GM23248 (cell line): ENCODE measurements around the gene ABCC10. TPM values are rescaled to one million over a fixed set of nuclear protein-coding genes. Genes with fewer than 3 reads are reported as not detected.

ENCODE experiments used
- DNase-seq: peaks from one replicate; pipeline ENCODE4 v3.0.0-alpha.2; 2015
- H2AFZ ChIP-seq: fragments of 200-600 bp; sonication (generic); 2 replicates; pipeline ENCODE4 v1.6.1; 2016; ENCODE audit warnings: antibody characterized with exemption
- H3F3A ChIP-seq: fragments of 200-600 bp; sonication (generic); 2 replicates; pipeline ENCODE4 v1.6.1; 2016; ENCODE audit warnings: mild to moderate bottlenecking, antibody characterized with exemption, mixed run types; ENCODE audit not compliant: insufficient read depth
- H3K27ac ChIP-seq: fragments of 200-600 bp; sonication (generic); 2 replicates; pipeline ENCODE4 v1.5.1; 2016; ENCODE audit warnings: mild to moderate bottlenecking
- H3K27me3 ChIP-seq: fragments of 200-600 bp; sonication (generic); replicated peaks from 2 replicates; pipeline ENCODE4 v1.6.1; 2016; ENCODE audit warnings: mild to moderate bottlenecking; ENCODE audit not compliant: insufficient read depth
- H3K36me3 ChIP-seq: fragments of 200-600 bp; sonication (generic); 2 replicates; pipeline ENCODE4 v1.6.1; 2016; ENCODE audit warnings: low read depth, mild to moderate bottlenecking
- H3K4me1 ChIP-seq: fragments of 200-600 bp; sonication (generic); 2 replicates; pipeline ENCODE4 v1.6.1; 2016; ENCODE audit warnings: mild to moderate bottlenecking; ENCODE audit not compliant: insufficient read depth
- H3K4me2 ChIP-seq: fragments of 200-600 bp; sonication (generic); one replicate; pipeline ENCODE4 v1.6.1; 2016; ENCODE audit warnings: mild to moderate bottlenecking; ENCODE audit not compliant: unreplicated experiment
- H3K4me3 ChIP-seq: fragments of 200-600 bp; sonication (generic); 2 replicates; pipeline ENCODE4 v1.5.1; 2016; ENCODE audit warnings: mild to moderate bottlenecking
- H3K79me2 ChIP-seq: fragments of 200-600 bp; sonication (generic); 2 replicates; pipeline ENCODE4 v1.6.1; 2016; ENCODE audit warnings: mild to moderate bottlenecking; ENCODE audit not compliant: insufficient read depth
- H3K9ac ChIP-seq: fragments of 200-600 bp; sonication (generic); 2 replicates; pipeline ENCODE4 v1.6.1; 2016; ENCODE audit warnings: mild to moderate bottlenecking
- H3K9me2 ChIP-seq: fragments of 200-600 bp; sonication (generic); 2 replicates; pipeline ENCODE4 v1.6.1; 2016; ENCODE audit warnings: mixed run types, mild to moderate bottlenecking, moderate library complexity; ENCODE audit not compliant: insufficient read depth
- H3K9me3 ChIP-seq: fragments of 200-600 bp; sonication (generic); one replicate; pipeline ENCODE4 v1.6.1; 2017; ENCODE audit warnings: low read depth
- H4K20me1 ChIP-seq: fragments of 200-600 bp; sonication (generic); 2 replicates; pipeline ENCODE4 v1.6.0; 2016; ENCODE audit not compliant: insufficient read depth
- EZH2 ChIP-seq: fragments of 200-600 bp; sonication (generic); IDR thresholded peaks from 2 replicates; pipeline ENCODE4 v1.6.1; 2018; ENCODE audit warnings: antibody characterized with exemption, mild to moderate bottlenecking; ENCODE audit not compliant: insufficient read depth, poor library complexity, severe bottlenecking
- EZH2phosphoT487 ChIP-seq: fragments of 200-600 bp; sonication (generic); IDR thresholded peaks from 2 replicates; pipeline ENCODE4 v1.6.1; 2018; ENCODE audit warnings: antibody characterized with exemption, moderate library complexity, mild to moderate bottlenecking, low read depth; ENCODE audit not compliant: insufficient read depth
- WGBS, 2 experiments: methylation state at CpG; one replicate each; pipeline ENCODE4 v1.1.6; 2015 to 2017; ENCODE audit warnings: low lambda C conversion rate in 2 of 2, low coverage in 1 of 2; ENCODE audit errors: missing lambda C conversion rate in 2 of 2; 5-methylcytosine and 5-hydroxymethylcytosine counted together
- in situ Hi-C: fragments of 300-500 bp; cut with MboI; formaldehyde crosslinking; loops from 2 replicates; pipeline ENCODE4 v1.15.0; 2020
- polyA plus RNA-seq: library from polyadenylated mRNA; unstranded; fragments of >200 nt; fragmentation: Nextera tagmentation; extraction: Ambion mirVana; gene quantifications from 2 replicates; pipeline ENCODE4 v1.2.1, GENCODE V29; 2016
- total RNA-seq: library from RNA; depleted of rRNA; stranded (reverse); fragments of >200 nt; shearing (Covaris generic); gene quantifications from 2 replicates; pipeline ENCODE4 v1.2.3, GENCODE V29; 2014

ABCC10 gene
- total and polyA plus RNA-seq, 2 experiments from 2014 or later: 20.0 to 21.3 TPM

GRCh38 chr6:43451348-43451747 lies 24.0 kb downstream of the ABCC10 start:
- H3K9ac ChIP-seq: no peak overlapping the region
- H3F3A ChIP-seq: peaks cover 9% of the 10 kb centered on the region; the same call in 1 of the 2 replicates
- H2AFZ ChIP-seq: no peak overlapping the region
- WGBS, 2 experiments: 76 to 84% methylated on average over 4 of the region's 4 CpGs
- H3K79me2 ChIP-seq: no peaks in the 10 kb centered on the region
- DNase-seq: no peak
- no peaks in the 10 kb centered on the region for H3K4me1 ChIP-seq
- in situ Hi-C loops: loop anchor here (10.0 kb wide), 1 partner anchor 53 kb away; no protein-coding TSS in a partner anchor
- no peak overlapping the region for H3K4me2 ChIP-seq
- no peak for TF ChIP-seq EZH2phosphoT487
- TF ChIP-seq EZH2: no peak
- H3K27ac ChIP-seq: no peak overlapping the region
- H3K9me3 ChIP-seq: no peaks in the 10 kb centered on the region
- no peaks in the 10 kb centered on the region; the same call in 1 of the 2 replicates for H3K27me3 ChIP-seq
- no peaks in the 10 kb centered on the region for H3K9me2 ChIP-seq
- H4K20me1 ChIP-seq: no peaks in the 10 kb centered on the region
- H3K36me3 ChIP-seq: no peaks in the 10 kb centered on the region
- H3K4me3 ChIP-seq: no peak overlapping the region

GRCh38 chr6:43451939-43452338 lies 24.6 kb downstream of the ABCC10 start:
- Histone ChIP-seq H3K4me2 (no peak overlapping the region), H3K27me3 (peaks cover 2% of the 10 kb centered on the region; the same call in 1 of the 2 replicates), H3K9ac (no peak overlapping the region), H3K4me3 (no peak overlapping the region), H3F3A (peaks cover 9% of the 10 kb centered on the region; the same call in 1 of the 2 replicates), H3K9me3 (no peaks in the 10 kb centered on the region), H3K4me1 (no peaks in the 10 kb centered on the region), H3K27ac (no peak overlapping the region), H3K9me2 (no peaks in the 10 kb centered on the region), H4K20me1 (no peaks in the 10 kb centered on the region), H2AFZ (no peak overlapping the region), H3K36me3 (no peaks in the 10 kb centered on the region), H3K79me2 (no peaks in the 10 kb centered on the region)
- TF ChIP-seq EZH2 (no peak), EZH2phosphoT487 (no peak)
- 95 to 97% methylated on average over 8 of the region's 8 CpGs for WGBS, 2 experiments
- in situ Hi-C loops: loop anchor here (10.0 kb wide), 1 partner anchor 53 kb away; no protein-coding TSS in a partner anchor
- no peak for DNase-seq

DNA sequence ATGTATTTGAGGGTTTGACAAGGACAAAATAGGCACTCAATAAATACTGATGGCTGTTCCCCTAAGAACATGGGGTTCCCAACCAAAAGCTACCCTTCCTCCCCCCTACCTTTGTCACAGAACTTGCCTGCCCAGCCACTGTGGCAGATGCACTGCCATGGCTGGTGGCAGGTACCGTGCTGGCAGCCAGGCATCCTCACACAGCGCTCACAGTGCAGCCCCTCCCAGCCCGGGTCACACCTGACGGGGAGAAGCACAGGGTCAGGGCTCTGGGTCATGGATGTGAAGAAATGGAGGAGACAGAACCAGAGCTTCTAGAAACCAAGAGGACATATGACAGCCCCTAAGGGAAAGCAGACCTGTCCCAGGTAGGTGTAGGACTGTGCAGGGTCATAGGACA lies 25.6 kb downstream of the ABCC10 start:
- H3K9me2 ChIP-seq: no peaks in the 10 kb centered on the region
- TF ChIP-seq EZH2: no peak
- no peaks in the 10 kb centered on the region for H3K79me2 ChIP-seq
- 100% methylated on average over 4 of the region's 4 CpGs for WGBS, 2 experiments
- H3K4me3 ChIP-seq: no peak overlapping the region
- in situ Hi-C loops: loop anchor here (10.0 kb wide), 1 partner anchor 52 kb away; no protein-coding TSS in a partner anchor
- H3K27me3 ChIP-seq: peaks cover 4% of the 10 kb centered on the region; the same call in 1 of the 2 replicates
- H3K9me3 ChIP-seq: no peaks in the 10 kb centered on the region
- no peaks in the 10 kb centered on the region for H3K4me1 ChIP-seq
- H3F3A ChIP-seq: peaks cover 9% of the 10 kb centered on the region; the same call in 1 of the 2 replicates
- H2AFZ ChIP-seq: no peak overlapping the region
- no peak overlapping the region for H3K4me2 ChIP-seq
- no peak overlapping the region for H3K9ac ChIP-seq
- no peaks in the 10 kb centered on the region for H3K36me3 ChIP-seq
- no peaks in the 10 kb centered on the region for H4K20me1 ChIP-seq
- no peak overlapping the region for H3K27ac ChIP-seq
- DNase-seq: no peak

GRCh38 chr6:43453831-43454230 lies 26.5 kb downstream of the ABCC10 start:
- Histone ChIP-seq H4K20me1 (no peaks in the 10 kb centered on the region), H3K9me2 (no peaks in the 10 kb centered on the region), H3K79me2 (no peaks in the 10 kb centered on the region), H3K27me3 (peaks cover 4% of the 10 kb centered on the region; the same call in 1 of the 2 replicates), H3K27ac (no peak overlapping the region), H2AFZ (no peak overlapping the region), H3F3A (peaks cover 9% of the 10 kb centered on the region; the same call in 1 of the 2 replicates), H3K4me3 (no peak overlapping the region), H3K9me3 (no peaks in the 10 kb centered on the region), H3K4me2 (no peak overlapping the region), H3K36me3 (no peaks in the 10 kb centered on the region), H3K9ac (no peak overlapping the region), H3K4me1 (no peaks in the 10 kb centered on the region)
- in situ Hi-C loops: loop anchor here (10.0 kb wide), 1 partner anchor 51 kb away; no protein-coding TSS in a partner anchor
- TF ChIP-seq EZH2phosphoT487 (no peak), EZH2 (no peak)
- no peak for DNase-seq
